Caco-2 (cell line): ENCODE data around the gene CEP164. TPM values are rescaled to one million over a fixed set of nuclear protein-coding genes. Genes with fewer than 3 reads are reported as not detected.
A peak's percentile ranks its signal among the peaks of the same experiment; 100 is the strongest.

ENCODE experiments used
- BruUV-seq: library from RNA; stranded (reverse); fragments of 400-500 nt; replicated peaks from 2 replicates; lab custom pipeline; 2021; lab: Mats Ljungman, UMichigan
- CTCF ChIA-PET: fragments of 300-600 bp; sonication (Branson Sonifier 250); formaldehyde crosslinking; loops from one replicate; lab custom pipeline; 2022; ENCODE audit warnings: antibody characterized with exemption; lab: Charles Lee
- POLR2A ChIA-PET: fragments of 300-600 bp; sonication (Branson Sonifier 250); formaldehyde crosslinking; loops from one replicate; lab custom pipeline; 2022; ENCODE audit warnings: antibody characterized with exemption; lab: Charles Lee
- DNase-seq, 2 experiments: peaks; one replicate each; pipeline versions ENCODE4 v3.0.0 to v3.0.0-alpha.2; 2020 to 2022
- H3K27me3 ChIP-seq: replicated peaks from 2 replicates; pipeline ENCODE4 v1.6.0; 2011; ENCODE audit warnings: low read length; ENCODE audit not compliant: control insufficient read depth, insufficient read depth
- H3K36me3 ChIP-seq: 2 replicates; pipeline ENCODE4 v1.5.1; 2011; ENCODE audit warnings: low read length; ENCODE audit not compliant: control insufficient read depth, insufficient read depth
- H3K4me1 ChIP-seq: fragments of 250-450 bp; sonication (Bioruptor Pico); 2 replicates; pipeline ENCODE4 v1.5.1; 2020; ENCODE audit warnings: mild to moderate bottlenecking
- H3K4me3 ChIP-seq: 2 replicates; pipeline ENCODE4 v1.5.1; 2011; ENCODE audit warnings: low read depth, mild to moderate bottlenecking, control low read depth, low read length
- H3K9me3 ChIP-seq: fragments of 250-450 bp; sonication (Bioruptor Pico); 2 replicates; pipeline ENCODE4 v1.5.1; 2020; ENCODE audit warnings: mild to moderate bottlenecking, moderate library complexity
- H3K27ac Mint-ChIP-seq: one replicate; pipeline ENCODE4 v1.8.0; 2022; ENCODE audit warnings: mixed read lengths; ENCODE audit not compliant: unreplicated experiment
- H3K27me3 Mint-ChIP-seq: one replicate; pipeline ENCODE4 v1.8.0; 2022; ENCODE audit warnings: mixed read lengths; ENCODE audit not compliant: insufficient read depth, unreplicated experiment
- H3K36me3 Mint-ChIP-seq: one replicate; pipeline ENCODE4 v1.8.0; 2022; ENCODE audit warnings: mild to moderate bottlenecking, mixed read lengths; ENCODE audit not compliant: insufficient read depth, unreplicated experiment
- H3K4me1 Mint-ChIP-seq: one replicate; pipeline ENCODE4 v1.8.0; 2022; ENCODE audit warnings: low read depth, mixed read lengths; ENCODE audit not compliant: unreplicated experiment
- H3K4me3 Mint-ChIP-seq: one replicate; pipeline ENCODE4 v1.8.0; 2022; ENCODE audit warnings: mild to moderate bottlenecking, moderate library complexity, mixed read lengths; ENCODE audit not compliant: unreplicated experiment
- H3K9me3 Mint-ChIP-seq: one replicate; pipeline ENCODE4 v1.8.0; 2022; ENCODE audit warnings: mixed read lengths; ENCODE audit not compliant: unreplicated experiment
- intact Hi-C: fragments of 100-400 bp; cut with micrococcal nuclease; formaldehyde crosslinking; loops from one replicate; pipeline ENCODE4 v1.10.0; 2022; ENCODE audit not compliant: unreplicated experiment
- total RNA-seq: library from RNA; stranded (reverse); gene quantifications from 2 replicates; pipeline ENCODE4 v1.2.3, GENCODE V29; 2022
- TF ChIP-seq, protein P1 (sequence below), 2 experiments: fragments of 200-600 bp in 1 of 2; IDR thresholded peaks; 1 replicate in 1 of 2; 2 replicates in 1 of 2; pipeline versions ENCODE4 v1.5.1 to v1.8.0; 2011 to 2022; ENCODE audit warnings: antibody characterized with exemption in 1 of 2, control low read depth in 1 of 2, inconsistent platforms in 1 of 2, low read depth in 1 of 2, low read length in 1 of 2, mild to moderate bottlenecking in 1 of 2, moderate library complexity in 1 of 2; ENCODE audit not compliant: insufficient read depth in 1 of 2, severe bottlenecking in 1 of 2, unreplicated experiment in 1 of 2

CEP164 gene
- total RNA-seq, 1 experiment from 2014 or later, result 48.9 TPM

DNA sequence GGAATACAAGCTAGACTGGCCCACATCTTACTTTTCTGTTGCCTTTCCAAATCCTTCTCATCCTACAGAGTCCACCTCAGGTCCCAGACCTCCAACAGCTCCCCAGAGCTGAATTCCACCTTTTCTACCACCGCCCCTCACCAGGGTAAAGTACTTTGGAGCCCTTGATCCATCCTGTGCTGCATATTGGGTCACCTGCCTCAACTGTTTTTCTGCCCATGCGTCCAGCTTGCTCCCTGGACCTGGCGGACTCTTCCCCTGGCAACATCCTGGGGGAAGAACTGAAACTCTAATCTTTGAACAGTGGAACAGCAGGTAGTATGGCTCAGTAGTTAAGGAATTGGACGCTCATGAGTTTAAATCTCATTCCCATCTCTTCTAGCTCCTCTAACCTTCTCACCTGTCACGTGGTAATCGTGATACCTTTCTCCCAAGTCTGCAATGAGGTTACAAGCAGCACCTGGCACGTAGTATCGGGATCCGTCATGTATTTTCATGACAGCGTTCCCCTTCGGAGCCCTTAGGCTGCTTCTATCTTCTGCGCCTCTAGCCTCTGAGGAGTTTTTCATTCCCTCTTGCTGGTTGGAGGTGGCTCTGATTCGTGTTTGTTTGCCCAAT is 98.1 kb downstream of the CEP164 start:
- 0 out of 2 replicates have a peak, but pooled peaks cover 1% of the 10 kb centered on the region for H3K27me3 ChIP-seq
- no peaks in the 10 kb centered on the region for H3K4me1 Mint-ChIP-seq
- TF ChIP-seq, protein P1, sequence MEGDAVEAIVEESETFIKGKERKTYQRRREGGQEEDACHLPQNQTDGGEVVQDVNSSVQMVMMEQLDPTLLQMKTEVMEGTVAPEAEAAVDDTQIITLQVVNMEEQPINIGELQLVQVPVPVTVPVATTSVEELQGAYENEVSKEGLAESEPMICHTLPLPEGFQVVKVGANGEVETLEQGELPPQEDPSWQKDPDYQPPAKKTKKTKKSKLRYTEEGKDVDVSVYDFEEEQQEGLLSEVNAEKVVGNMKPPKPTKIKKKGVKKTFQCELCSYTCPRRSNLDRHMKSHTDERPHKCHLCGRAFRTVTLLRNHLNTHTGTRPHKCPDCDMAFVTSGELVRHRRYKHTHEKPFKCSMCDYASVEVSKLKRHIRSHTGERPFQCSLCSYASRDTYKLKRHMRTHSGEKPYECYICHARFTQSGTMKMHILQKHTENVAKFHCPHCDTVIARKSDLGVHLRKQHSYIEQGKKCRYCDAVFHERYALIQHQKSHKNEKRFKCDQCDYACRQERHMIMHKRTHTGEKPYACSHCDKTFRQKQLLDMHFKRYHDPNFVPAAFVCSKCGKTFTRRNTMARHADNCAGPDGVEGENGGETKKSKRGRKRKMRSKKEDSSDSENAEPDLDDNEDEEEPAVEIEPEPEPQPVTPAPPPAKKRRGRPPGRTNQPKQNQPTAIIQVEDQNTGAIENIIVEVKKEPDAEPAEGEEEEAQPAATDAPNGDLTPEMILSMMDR (IDR thresholded peaks at IDR 0.05; ENCODE audit: insufficient read depth in 1 of 2, low read depth in 1 of 2, low read length in 1 of 2, severe bottlenecking in 1 of 2, unreplicated experiment in 1 of 2), result no peak
- no peak overlapping the region for H3K4me3 ChIP-seq
- H3K4me1 ChIP-seq, result no peaks in the 10 kb centered on the region
- no peaks in the 10 kb centered on the region for H3K9me3 ChIP-seq
- no peak overlapping the region for H3K27ac Mint-ChIP-seq
- no peaks in the 10 kb centered on the region for H3K9me3 Mint-ChIP-seq
- DNase-seq, result no peak
- H3K36me3 Mint-ChIP-seq, result no peaks in the 10 kb centered on the region
- H3K4me3 Mint-ChIP-seq, result no peak overlapping the region
- peaks cover 12% of the 10 kb centered on the region for H3K27me3 Mint-ChIP-seq
- no TSS peak for BruUV-seq
- no peaks in the 10 kb centered on the region for H3K36me3 ChIP-seq
- intact Hi-C loops, result loop anchor here (1.0 kb wide), 2 partner anchors 384 to 392 kb away; no protein-coding TSS in a partner anchor
- CTCF ChIA-PET, result interaction anchor here (0.6 to 5.3 kb wide), 84 partner anchors 8 to 811 kb away, joined by 3 to 132 read pairs (median 4); partner anchors contain the start of gene CEP164
- POLR2A ChIA-PET, result no interaction called here

GRCh38 chr11:117426297-117426685 is 98.6 kb downstream of the CEP164 start:
- no TSS peak for BruUV-seq
- Histone ChIP-seq H3K4me1 (no peaks in the 10 kb centered on the region), H3K4me3 (no peak overlapping the region), H3K9me3 (no peaks in the 10 kb centered on the region), H3K36me3 (no peaks in the 10 kb centered on the region), H3K27me3 (0 out of 2 replicates have a peak, but pooled peaks cover 1% of the 10 kb centered on the region)
- intact Hi-C loops, result loop anchor here (1.0 kb wide), 2 partner anchors 383 to 391 kb away; no protein-coding TSS in a partner anchor
- peak; percentile 85 to 91 for DNase-seq
- no peak overlapping the region for H3K27ac Mint-ChIP-seq
- no peaks in the 10 kb centered on the region for H3K4me1 Mint-ChIP-seq
- H3K36me3 Mint-ChIP-seq, result no peaks in the 10 kb centered on the region
- no peaks in the 10 kb centered on the region for H3K9me3 Mint-ChIP-seq
- ChIA-PET CTCF (interaction anchor here (0.5 to 5.3 kb wide), 94 partner anchors 8 to 810 kb away, joined by 3 to 132 read pairs (median 4); partner anchors contain the start of gene CEP164), POLR2A (no interaction called here)
- H3K4me3 Mint-ChIP-seq, result no peak overlapping the region
- TF ChIP-seq, protein P1 (IDR thresholded peaks at IDR 0.05; ENCODE audit: insufficient read depth in 1 of 2, low read depth in 1 of 2, low read length in 1 of 2, severe bottlenecking in 1 of 2, unreplicated experiment in 1 of 2), result peak; percentile 99 to 100
- H3K27me3 Mint-ChIP-seq, result peaks cover 12% of the 10 kb centered on the region

- Mint-ChIP-seq H3K27me3 (peaks cover 12% of the 10 kb centered on the region), H3K27ac (no peak overlapping the region)
These were observed 99.3 kb downstream of the CEP164 start for GRCh38 chr11:117426941-117427340.

More at GRCh38 chr11:117426941-117427340, 99.3 kb downstream of the CEP164 start:
- H3K9me3 ChIP-seq, result no peaks in the 10 kb centered on the region
- CTCF ChIA-PET, result interaction anchor here (0.6 to 5.3 kb wide), 43 partner anchors 10 to 626 kb away, joined by 3 to 132 read pairs (median 5); partner anchors contain the start of gene CEP164
- Mint-ChIP-seq H3K9me3 (no peaks in the 10 kb centered on the region), H3K4me3 (no peak overlapping the region), H3K36me3 (no peaks in the 10 kb centered on the region), H3K4me1 (no peaks in the 10 kb centered on the region)
- no peaks in the 10 kb centered on the region for H3K36me3 ChIP-seq
- no peaks in the 10 kb centered on the region for H3K4me1 ChIP-seq
- BruUV-seq, result no TSS peak
- intact Hi-C loops, result loop anchor here (1.0 kb wide), 2 partner anchors 382 to 390 kb away; no protein-coding TSS in a partner anchor
- H3K27me3 ChIP-seq, result 0 out of 2 replicates have a peak, but pooled peaks cover 1% of the 10 kb centered on the region
- POLR2A ChIA-PET, result no interaction called here
- DNase-seq, result no peak
- TF ChIP-seq, protein P1 (IDR thresholded peaks at IDR 0.05; ENCODE audit: insufficient read depth in 1 of 2, low read depth in 1 of 2, low read length in 1 of 2, severe bottlenecking in 1 of 2, unreplicated experiment in 1 of 2), result no peak
- no peak overlapping the region for H3K4me3 ChIP-seq
